Stimulated activated naive CD8-positive, alpha-beta T cell treated with anti-CD3 and anti-CD28 coated beads, Interleukin-15, Interleukin-2, amounts not matched to agents 100 U/mL and 50 U/mL, for 24 hours (primary cell): ENCODE data around the gene ADAM33.

Source experiments
- ATAC-seq: fragments of 150-1000 bp; cut with Tn5 transposase; one replicate; pipeline ENCODE4 v1.10.0; 2021
- DNase-seq: peaks from one replicate; pipeline ENCODE4 v3.0.0; 2021

Gene ADAM33

DNA sequence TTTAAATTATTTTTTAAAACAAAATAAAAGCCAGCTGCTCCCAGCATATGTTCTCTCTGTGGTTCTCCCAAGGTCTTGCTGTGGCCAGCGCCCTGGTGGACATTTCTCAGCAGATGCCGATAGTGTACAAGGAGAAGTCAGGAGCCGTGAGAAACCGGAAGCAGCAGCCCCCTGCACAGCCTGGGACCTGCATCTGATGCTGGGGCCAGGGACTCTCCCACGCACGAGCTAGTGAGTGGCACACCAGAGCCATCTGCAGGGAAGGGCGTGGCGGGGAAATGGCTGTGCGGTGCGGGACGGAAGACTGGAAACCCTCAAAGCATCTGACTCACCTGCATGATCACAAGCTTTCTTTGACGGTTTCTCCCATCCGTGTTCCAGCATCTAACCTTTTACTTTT lies 35.2 kb downstream of the ADAM33 start:
- ATAC-seq, result no peak

DNA sequence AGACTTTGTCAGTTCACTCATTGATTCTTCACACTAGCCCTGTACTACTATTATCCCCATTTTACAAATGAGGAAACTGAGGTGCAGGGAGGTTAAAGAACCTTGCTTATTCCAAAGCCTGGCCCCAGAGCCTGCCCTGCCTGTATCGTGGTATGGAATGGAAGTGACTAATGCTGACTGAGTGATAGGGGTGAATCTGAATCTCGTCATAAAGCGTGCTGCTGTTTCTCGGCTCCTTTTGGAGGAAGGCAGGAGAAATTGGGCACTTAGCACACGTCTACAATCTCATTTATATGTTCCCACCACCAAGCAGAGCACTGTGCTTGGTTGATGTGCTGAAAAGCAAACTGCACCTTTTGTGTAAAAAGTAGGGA lies 35.8 kb downstream of the ADAM33 start:
- no peak for ATAC-seq
- DNase-seq, result no peak

More for the DNA sequence above, 35.2 kb downstream of the ADAM33 start:
- DNase-seq, result no peak

DNA sequence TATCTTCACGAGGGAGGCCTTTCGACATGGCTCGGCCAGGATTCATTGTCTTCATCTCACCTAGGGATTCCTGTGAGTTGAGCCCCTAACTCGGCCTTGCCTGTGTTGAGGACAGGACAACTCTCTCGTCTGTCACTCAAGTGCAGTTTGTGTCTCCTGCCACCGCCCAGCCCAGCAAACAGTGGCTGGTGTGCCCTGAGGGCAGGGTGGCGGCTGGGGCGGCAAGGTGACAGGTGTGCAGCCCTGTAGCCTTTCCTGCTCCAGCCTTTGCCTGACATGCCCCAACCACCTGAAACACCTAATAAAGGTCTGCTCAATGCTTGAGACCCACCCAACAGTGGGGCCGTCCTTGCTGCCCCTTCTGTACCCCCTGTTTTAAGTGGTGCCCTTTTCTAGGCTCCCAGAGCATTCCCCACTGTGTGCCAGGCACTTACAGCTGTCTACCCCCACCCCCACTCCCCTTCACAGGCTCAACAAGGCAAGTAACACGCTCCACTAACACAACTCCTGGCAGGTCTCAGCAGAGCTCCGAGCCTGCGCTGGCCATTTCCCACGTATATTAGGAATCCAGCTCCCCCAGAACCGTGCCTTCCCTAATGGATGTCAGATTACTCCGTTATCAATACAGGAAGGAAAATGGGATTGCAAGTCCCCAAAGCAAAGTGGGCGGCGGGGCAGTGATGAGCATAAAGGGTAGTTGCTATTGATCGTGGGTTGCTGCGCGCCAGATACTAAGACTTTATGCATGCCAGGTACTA lies 36.3 kb downstream of the ADAM33 start:
- no peak for DNase-seq

DNA sequence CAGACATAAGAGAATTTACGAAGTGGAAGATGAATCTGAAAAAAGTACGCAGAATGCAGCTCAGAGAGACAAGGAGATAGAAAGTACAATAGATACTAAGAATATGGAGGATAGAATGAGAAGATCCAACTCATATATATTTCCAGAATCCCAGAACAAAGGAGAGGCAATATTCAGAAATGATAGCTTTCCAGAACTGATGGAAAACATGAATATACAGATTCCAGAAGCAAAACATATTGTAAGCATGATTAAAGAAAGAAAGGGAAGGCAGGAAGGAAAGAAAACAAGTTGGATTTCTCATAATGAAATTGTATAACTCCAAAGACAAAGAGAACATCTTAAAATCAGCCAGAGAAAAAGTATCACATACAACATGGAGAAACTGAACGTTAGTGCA lies 41.6 kb downstream of the ADAM33 start:
- DNase-seq (no peak), ATAC-seq (no peak)

More for the DNA sequence above, 36.3 kb downstream of the ADAM33 start:
- ATAC-seq, result no peak

- no peak for DNase-seq
- no peak for ATAC-seq
Measured at GRCh38 chr20:3635346-3635745, 46.5 kb downstream of the ADAM33 start.

DNA sequence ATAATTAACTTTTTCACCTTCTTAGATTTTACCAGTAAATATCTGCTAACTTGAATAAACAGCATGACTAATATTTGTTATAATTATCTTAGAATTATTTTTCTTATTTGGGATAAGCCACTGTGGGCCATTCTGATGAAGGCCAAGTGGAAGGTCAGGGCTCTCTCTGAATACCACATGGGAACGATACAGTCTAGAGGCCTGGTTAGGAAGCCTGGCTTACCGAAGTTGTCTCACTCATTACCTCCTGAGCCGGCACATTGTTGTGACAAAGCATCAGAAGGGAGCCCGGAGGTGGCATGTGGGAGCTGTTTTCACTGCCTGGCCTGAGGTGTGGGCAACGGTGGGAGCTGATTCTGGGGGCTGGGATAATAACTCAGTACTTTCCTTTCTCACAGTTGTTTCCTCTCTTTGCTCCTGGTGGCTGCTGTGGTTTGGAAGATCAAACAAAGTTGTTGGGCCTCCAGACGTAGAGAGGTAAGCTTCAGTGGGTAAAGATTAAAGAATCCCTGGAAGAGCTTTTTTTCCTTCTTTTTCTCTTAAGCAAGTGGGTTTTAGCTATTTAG lies 47.8 kb downstream of the ADAM33 start:
- no peak for ATAC-seq

GRCh38 chr20:3632311-3633004 lies 49.4 kb downstream of the ADAM33 start:
- no peak for ATAC-seq
- DNase-seq, result no peak

More for the DNA sequence above, 47.8 kb downstream of the ADAM33 start:
- no peak for DNase-seq

- ATAC-seq (no peak), DNase-seq (no peak)
Measured at GRCh38 chr20:3631534-3631933, 50.3 kb downstream of the ADAM33 start.

DNA sequence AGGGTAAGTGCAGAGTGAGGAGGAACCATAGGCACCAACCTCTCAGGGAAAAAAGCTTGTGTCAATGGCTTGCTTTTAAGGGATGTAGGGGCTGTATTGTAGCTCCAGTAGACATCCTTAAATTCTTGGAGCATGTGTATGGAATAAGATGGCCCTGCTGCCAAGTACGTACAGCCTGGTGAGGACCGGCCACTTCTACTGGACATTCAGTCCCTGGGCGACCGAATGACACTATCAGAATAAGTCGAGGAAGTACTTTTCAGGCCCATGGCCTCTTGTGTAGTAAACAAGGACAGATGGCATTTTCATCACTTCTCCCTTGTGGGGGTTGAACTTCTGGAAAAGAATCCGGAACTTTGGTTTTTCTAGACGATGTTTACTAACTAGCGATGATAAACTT lies 51.4 kb downstream of the ADAM33 start:
- ATAC-seq (no peak), DNase-seq (no peak)

- ATAC-seq, result no peak
- DNase-seq, result no peak
Measured at GRCh38 chr20:3629893-3630292, 51.9 kb downstream of the ADAM33 start.

GRCh38 chr20:3628502-3629314 lies 53.1 kb downstream of the ADAM33 start:
- ATAC-seq, result no peak
- no peak for DNase-seq

DNA sequence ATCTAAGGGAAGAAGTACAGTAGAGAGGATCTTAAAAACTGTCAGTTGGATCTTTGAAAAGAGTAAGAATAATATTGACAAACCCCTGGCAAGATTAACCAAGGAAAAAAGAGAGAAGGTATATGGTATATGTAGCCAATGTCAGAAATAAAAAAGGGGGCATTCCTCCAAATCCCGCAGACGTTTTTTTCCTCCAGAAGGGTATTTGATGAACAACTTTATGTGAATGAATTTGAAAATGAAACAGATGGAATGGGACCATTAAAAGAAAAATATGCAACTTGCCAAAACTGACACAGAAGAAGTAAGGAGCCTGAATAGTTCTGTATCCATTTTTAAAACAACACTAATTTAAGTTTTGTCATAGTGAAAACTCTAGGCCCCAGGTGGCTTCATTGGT lies 54.3 kb downstream of the ADAM33 start:
- DNase-seq (no peak), ATAC-seq (no peak)

- DNase-seq (no peak), ATAC-seq (no peak)
Measured at GRCh38 chr20:3622406-3622805, 59.4 kb downstream of the ADAM33 start.

- DNase-seq (no peak), ATAC-seq (no peak)
Measured at GRCh38 chr20:3621111-3621510, 60.7 kb downstream of the ADAM33 start.
